K562 treated with DMSO at 1 percent for 4 hours (cell line): ENCODE data around the gene TFCP2L1. TPM values are rescaled to one million over a fixed set of nuclear protein-coding genes. Genes with fewer than 3 reads are reported as not detected.

Source experiments
- total RNA-seq: library from RNA; unstranded; fragments of 300-600 nt; gene quantifications from 2 replicates; pipeline ENCODE4 v1.2.3, GENCODE V29; 2022; ENCODE audit not compliant: insufficient read depth

TFCP2L1 gene
- 0.07 TPM in 1 of 2 replicates, not detected in the other for total RNA-seq

GRCh38 chr2:121284463-121285449 lies at the start of gene TFCP2L1:
Gene TFCP2L1, minus strand, starts transcription at chr2:121285202. Its CDS starts 93 bp downstream, at chr2:121285109.

Other genes with a start within 250 kb of the TFCP2L1 start
- not detected in 2 replicates for gene RNU4ATAC, start 245.7 kb upstream of the TFCP2L1 start, total RNA-seq